Activated CD4-positive, alpha-beta T cell treated with anti-CD3 and anti-CD28 coated beads for 24 hours (primary cell): ENCODE measurements around the gene SH3PXD2B.
A peak's percentile ranks its signal among the peaks of the same experiment; 100 is the strongest.
"Not testable (repeated sequence)": the region's sequence is repeated elsewhere in the genome, so short reads cannot be mapped to it uniquely, and the experiment has no call there.

Experiments
- DNase-seq, 2 donors: peaks; one replicate each; pipeline ENCODE4 v3.0.0-alpha.2; 2020; ENCODE audit warnings: low read depth in 2 of 2

SH3PXD2B gene

GRCh38 chr5:172485511-172486202, 31.3 kb upstream of the SH3PXD2B start:
- DNase-seq: no peak

- DNase-seq: no peak
These were observed 30.3 kb upstream of the SH3PXD2B start for GRCh38 chr5:172484664-172485063.

GRCh38 chr5:172482156-172483020, 28.1 kb upstream of the SH3PXD2B start:
- DNase-seq: no peak

GRCh38 chr5:172481011-172481800, 26.9 kb upstream of the SH3PXD2B start:
- no peak for DNase-seq

- no peak for DNase-seq
These were observed 25.4 kb upstream of the SH3PXD2B start for GRCh38 chr5:172479784-172480115.

GRCh38 chr5:172479034-172479783, 24.9 kb upstream of the SH3PXD2B start:
- peak in 1 of 2 donors; percentile 49 for DNase-seq

- not testable (repeated sequence) for DNase-seq
These were observed 24.3 kb upstream of the SH3PXD2B start for GRCh38 chr5:172478695-172479033.

GRCh38 chr5:172478256-172478655, 23.9 kb upstream of the SH3PXD2B start:
- DNase-seq: no peak

GRCh38 chr5:172477466-172477865, 23.1 kb upstream of the SH3PXD2B start:
- DNase-seq: no peak

GRCh38 chr5:172474293-172474692, 20.0 kb upstream of the SH3PXD2B start:
- no peak for DNase-seq

- DNase-seq: no peak
These were observed 19.1 kb upstream of the SH3PXD2B start for GRCh38 chr5:172473427-172473826.

GRCh38 chr5:172469697-172470096, 15.4 kb upstream of the SH3PXD2B start:
- DNase-seq: no peak

GRCh38 chr5:172466062-172466461, 11.7 kb upstream of the SH3PXD2B start:
- no peak for DNase-seq

- no peak for DNase-seq
These were observed 8.7 kb upstream of the SH3PXD2B start for GRCh38 chr5:172463031-172463430.

- DNase-seq: no peak
These were observed 5.4 kb upstream of the SH3PXD2B start for GRCh38 chr5:172459783-172460165.

GRCh38 chr5:172458976-172459782, 4.9 kb upstream of the SH3PXD2B start:
- DNase-seq: no peak

GRCh38 chr5:172456076-172456722, 1.9 kb upstream of the SH3PXD2B start:
- no peak for DNase-seq

- no peak for DNase-seq
These were observed 1.3 kb upstream of the SH3PXD2B start for GRCh38 chr5:172455511-172456061.

GRCh38 chr5:172455087-172455381, 709 bp upstream of the SH3PXD2B start:
- DNase-seq: no peak

- DNase-seq: no peak
These were observed 353 bp downstream of the SH3PXD2B start for GRCh38 chr5:172453986-172454357.
